Measurements from ENCODE around the gene RPP14.
"Not testable (repeated sequence)": the region's sequence is repeated elsewhere in the genome, so short reads cannot be mapped to it uniquely, and the experiment has no call there.

The RPP14 gene

DNA sequence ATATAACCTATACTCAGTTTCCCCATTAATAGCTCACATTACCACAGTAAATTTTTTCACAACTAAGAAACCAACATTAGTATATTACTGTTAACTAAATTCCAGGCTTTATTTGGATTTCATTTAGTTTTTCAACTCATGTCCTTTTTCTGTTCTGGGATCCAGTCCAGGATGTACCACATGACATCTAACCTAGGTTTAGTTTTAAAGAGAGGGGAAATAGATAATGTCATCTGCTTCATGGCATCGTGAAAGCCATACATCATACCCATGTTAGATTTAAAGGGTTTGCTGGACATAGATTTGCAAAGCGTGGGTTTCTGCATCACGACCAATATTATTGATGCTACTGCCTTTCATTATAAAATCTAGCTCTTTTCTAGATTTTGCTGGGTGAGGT, 33.2 kb upstream of the RPP14 start:
- Histone ChIP-seq H3K9ac (ENCODE audit: low read length) (no peak overlapping the region), H3K9me3 (ENCODE audit: low read length) (no peaks in the 10 kb centered on the region), H3K27me3 (ENCODE audit: control insufficient read depth in 1 of 2, insufficient read depth in 2 of 2, low read length in 2 of 2) (no peaks in the 10 kb centered on the region), H3K4me3 (ENCODE audit: low read depth in 1 of 2, low read length in 2 of 2) (no peak overlapping the region), H3K36me3 (ENCODE audit: insufficient read depth, low read length) (peaks cover 8% of the 10 kb centered on the region), H3K27ac (ENCODE audit: low read depth, low read length) (no peak overlapping the region), H3K4me1 (ENCODE audit: insufficient read depth, low read length) (peaks cover 5% of the 10 kb centered on the region)

DNA sequence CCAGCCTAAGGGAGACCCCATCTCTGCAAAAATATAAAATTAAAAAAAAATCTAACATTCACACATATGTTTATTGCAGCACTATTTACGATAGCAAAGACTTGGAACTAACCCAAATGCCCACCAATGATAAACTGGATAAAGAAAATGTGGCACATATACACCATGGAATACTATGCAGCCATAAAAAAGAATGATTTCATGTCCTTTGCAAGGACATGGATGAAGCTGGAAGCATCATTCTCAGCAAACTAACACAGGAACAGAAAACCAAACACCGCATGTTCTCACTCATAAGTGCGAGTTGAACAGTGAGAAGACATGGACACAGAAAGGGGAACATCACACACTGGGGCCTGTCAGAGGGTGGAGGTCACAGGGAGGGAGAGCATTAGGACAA, 32.7 kb upstream of the RPP14 start:
- not testable (repeated sequence) for H3K9me3 ChIP-seq (ENCODE audit: low read length); H3K4me3 ChIP-seq (ENCODE audit: low read depth in 1 of 2, low read length in 2 of 2); H3K9ac ChIP-seq (ENCODE audit: low read length); H3K4me1 ChIP-seq (ENCODE audit: insufficient read depth, low read length); H3K27ac ChIP-seq (ENCODE audit: low read depth, low read length); H3K36me3 ChIP-seq (ENCODE audit: insufficient read depth, low read length); H3K27me3 ChIP-seq (ENCODE audit: control insufficient read depth in 1 of 2, insufficient read depth in 2 of 2, low read length in 2 of 2)

DNA sequence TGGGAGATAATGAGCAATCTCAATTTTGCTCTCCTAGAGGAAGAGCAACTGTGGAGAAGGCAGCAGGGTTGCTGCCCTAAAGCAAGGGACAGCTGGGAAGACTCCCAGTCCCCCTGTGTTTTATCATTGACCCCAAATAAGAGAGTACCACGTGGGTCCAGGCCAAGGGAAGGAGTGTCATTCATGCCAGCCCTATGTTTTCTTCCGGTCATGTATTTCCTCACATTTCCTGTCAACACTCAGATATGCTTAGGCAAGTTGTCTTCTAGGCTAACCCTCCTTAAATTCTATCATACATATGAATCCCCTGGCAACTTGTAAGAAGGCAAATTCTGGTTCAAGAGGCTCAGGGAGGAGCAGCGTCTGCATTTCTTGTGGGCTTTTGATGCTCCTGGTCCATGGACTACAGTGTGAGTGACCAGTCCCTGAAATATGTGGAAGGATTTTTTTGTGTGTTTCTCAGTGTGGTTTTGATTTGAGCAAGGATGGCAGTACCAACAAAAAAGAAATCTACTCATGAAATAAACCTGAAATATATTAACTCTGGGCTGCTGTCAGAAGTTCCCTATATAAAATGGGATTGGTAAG, 31.9 kb upstream of the RPP14 start:
- H3K9ac ChIP-seq (ENCODE audit: low read length): no peak overlapping the region
- no peaks in the 10 kb centered on the region for H3K9me3 ChIP-seq (ENCODE audit: low read length)
- no peaks in the 10 kb centered on the region for H3K36me3 ChIP-seq (ENCODE audit: insufficient read depth, low read length)
- H3K27me3 ChIP-seq (ENCODE audit: control insufficient read depth in 1 of 2, insufficient read depth in 2 of 2, low read length in 2 of 2): no peaks in the 10 kb centered on the region
- H3K27ac ChIP-seq (ENCODE audit: low read depth, low read length): no peak overlapping the region
- H3K4me3 ChIP-seq (ENCODE audit: low read depth in 1 of 2, low read length in 2 of 2): no peak overlapping the region
- H3K4me1 ChIP-seq (ENCODE audit: insufficient read depth, low read length): peaks cover 5% of the 10 kb centered on the region

DNA sequence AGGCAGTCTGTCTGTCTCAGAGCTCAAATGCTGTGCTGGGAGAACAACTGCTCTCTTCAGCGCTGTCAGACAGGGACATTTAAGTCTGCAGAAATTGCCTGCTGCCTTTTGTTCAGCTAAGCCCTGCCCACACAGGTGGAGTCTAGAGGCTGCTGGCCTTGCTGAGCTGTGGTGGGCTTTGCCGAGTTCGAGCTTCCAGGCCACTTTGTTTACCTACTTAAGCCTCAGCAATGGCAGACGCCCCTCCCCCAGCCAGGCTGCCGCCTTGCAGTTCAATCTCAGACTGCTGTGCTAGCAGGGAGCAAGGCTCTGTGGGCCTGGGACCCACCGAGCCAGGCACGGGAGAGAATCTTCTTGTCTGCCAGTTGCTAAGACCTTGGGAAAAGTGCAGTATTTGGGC, 25.0 kb upstream of the RPP14 start:
- Histone ChIP-seq H3K4me1 (ENCODE audit: insufficient read depth, low read length) (no peaks in the 10 kb centered on the region), H3K27ac (ENCODE audit: low read depth, low read length) (no peak overlapping the region), H3K9ac (ENCODE audit: low read length) (no peak overlapping the region), H3K9me3 (ENCODE audit: low read length) (no peaks in the 10 kb centered on the region), H3K36me3 (ENCODE audit: insufficient read depth, low read length) (peaks cover 13% of the 10 kb centered on the region), H3K4me3 (ENCODE audit: low read depth in 1 of 2, low read length in 2 of 2) (no peak overlapping the region), H3K27me3 (ENCODE audit: control insufficient read depth in 1 of 2, insufficient read depth in 2 of 2, low read length in 2 of 2) (no peaks in the 10 kb centered on the region)

DNA sequence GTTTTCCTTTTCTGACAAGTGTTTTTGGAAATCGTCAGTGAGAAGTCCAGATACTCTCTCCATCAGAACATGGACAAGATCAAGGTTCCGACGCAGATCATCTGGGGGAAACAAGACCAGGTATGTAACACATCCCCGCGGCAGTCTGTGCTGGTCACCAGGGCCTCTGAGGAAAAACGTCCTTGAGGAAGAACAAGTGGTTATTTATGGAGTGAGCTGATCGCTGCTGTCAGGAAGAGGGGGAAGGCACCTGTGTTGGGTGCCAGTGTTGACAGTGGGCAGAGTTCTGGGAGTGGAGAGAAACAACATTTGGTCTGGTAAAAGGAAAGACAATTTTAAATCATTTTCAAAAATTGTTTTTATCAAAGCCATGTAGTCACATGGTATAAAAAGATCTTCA, 20.7 kb upstream of the RPP14 start:
- no peak overlapping the region for H3K27ac ChIP-seq (ENCODE audit: low read depth, low read length)
- peaks cover 24% of the 10 kb centered on the region for H3K36me3 ChIP-seq (ENCODE audit: insufficient read depth, low read length)

DNA sequence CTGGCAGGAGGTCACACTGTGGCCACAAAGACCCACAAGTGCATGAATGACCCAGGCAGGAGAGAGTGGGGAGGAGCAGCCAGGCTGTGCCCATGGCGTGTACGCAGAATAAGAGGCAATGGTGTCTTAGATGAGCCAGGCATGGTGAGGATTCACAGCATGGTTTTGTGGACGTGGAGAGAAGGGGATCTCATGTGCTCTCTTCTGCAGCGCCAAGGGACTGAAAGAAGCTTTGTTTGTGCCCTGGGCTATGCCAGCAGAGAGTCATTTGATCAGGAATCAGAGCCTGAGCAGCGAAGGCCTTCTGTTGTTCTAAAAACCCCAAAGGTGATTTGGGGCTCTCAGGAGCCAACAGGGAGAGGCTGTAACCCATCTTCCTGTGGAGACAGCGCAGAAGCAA, 18.7 kb upstream of the RPP14 start:
- H3K36me3 ChIP-seq (ENCODE audit: insufficient read depth, low read length): peaks cover 24% of the 10 kb centered on the region
- no peaks in the 10 kb centered on the region for H3K9me3 ChIP-seq (ENCODE audit: low read length)
- no peak overlapping the region for H3K9ac ChIP-seq (ENCODE audit: low read length)
- no peak overlapping the region for H3K4me3 ChIP-seq (ENCODE audit: low read depth in 1 of 2, low read length in 2 of 2)
- no peaks in the 10 kb centered on the region for H3K4me1 ChIP-seq (ENCODE audit: insufficient read depth, low read length)
- no peaks in the 10 kb centered on the region for H3K27me3 ChIP-seq (ENCODE audit: control insufficient read depth in 1 of 2, insufficient read depth in 2 of 2, low read length in 2 of 2)
- no peak overlapping the region for H3K27ac ChIP-seq (ENCODE audit: low read depth, low read length)

More for the DNA sequence above, 20.7 kb upstream of the RPP14 start:
- Histone ChIP-seq H3K4me1 (ENCODE audit: insufficient read depth, low read length) (no peaks in the 10 kb centered on the region), H3K4me3 (ENCODE audit: low read depth in 1 of 2, low read length in 2 of 2) (no peak overlapping the region), H3K9ac (ENCODE audit: low read length) (no peak overlapping the region), H3K27me3 (ENCODE audit: control insufficient read depth in 1 of 2, insufficient read depth in 2 of 2, low read length in 2 of 2) (no peaks in the 10 kb centered on the region), H3K9me3 (ENCODE audit: low read length) (no peaks in the 10 kb centered on the region)

DNA sequence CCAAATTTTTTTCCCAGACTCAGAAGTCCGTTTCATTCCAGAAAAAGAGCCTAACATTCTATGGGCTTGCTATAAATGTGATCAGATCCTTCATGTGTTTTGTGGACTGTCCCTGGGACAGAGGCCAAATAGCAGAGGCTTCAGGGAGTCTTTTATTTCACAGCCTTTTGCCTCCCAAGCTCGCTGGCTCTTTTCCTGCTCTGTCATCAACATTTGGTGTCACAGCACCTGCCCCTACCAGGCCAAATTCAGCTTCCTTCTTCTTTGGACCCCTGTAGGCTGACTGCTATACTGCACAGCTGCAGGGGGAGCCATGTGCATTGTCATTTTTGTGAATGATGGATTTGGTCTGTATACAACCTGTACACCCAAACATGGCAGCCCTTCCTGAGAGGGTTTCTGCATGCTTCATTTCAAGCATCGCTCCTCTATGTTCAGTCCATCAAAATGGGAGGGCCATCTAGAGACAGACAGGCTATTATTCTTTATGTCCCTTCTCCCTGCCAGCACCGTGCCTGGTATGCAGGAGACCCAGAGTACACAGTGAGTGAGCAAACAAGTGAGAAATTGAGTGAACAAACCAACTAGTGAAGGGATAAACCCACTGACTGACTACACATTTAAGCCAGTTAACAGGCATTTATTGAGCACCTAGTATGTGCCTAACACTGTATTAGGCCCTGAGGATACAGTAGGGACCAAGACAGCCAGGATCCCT, 17.9 kb upstream of the RPP14 start:
- no peaks in the 10 kb centered on the region for H3K27me3 ChIP-seq (ENCODE audit: control insufficient read depth in 1 of 2, insufficient read depth in 2 of 2, low read length in 2 of 2)
- peaks cover 21% of the 10 kb centered on the region for H3K36me3 ChIP-seq (ENCODE audit: insufficient read depth, low read length)
- H3K4me1 ChIP-seq (ENCODE audit: insufficient read depth, low read length): no peaks in the 10 kb centered on the region
- H3K9me3 ChIP-seq (ENCODE audit: low read length): no peaks in the 10 kb centered on the region
- H3K27ac ChIP-seq (ENCODE audit: low read depth, low read length): no peak overlapping the region
- no peak overlapping the region for H3K9ac ChIP-seq (ENCODE audit: low read length)
- no peak overlapping the region for H3K4me3 ChIP-seq (ENCODE audit: low read depth in 1 of 2, low read length in 2 of 2)

DNA sequence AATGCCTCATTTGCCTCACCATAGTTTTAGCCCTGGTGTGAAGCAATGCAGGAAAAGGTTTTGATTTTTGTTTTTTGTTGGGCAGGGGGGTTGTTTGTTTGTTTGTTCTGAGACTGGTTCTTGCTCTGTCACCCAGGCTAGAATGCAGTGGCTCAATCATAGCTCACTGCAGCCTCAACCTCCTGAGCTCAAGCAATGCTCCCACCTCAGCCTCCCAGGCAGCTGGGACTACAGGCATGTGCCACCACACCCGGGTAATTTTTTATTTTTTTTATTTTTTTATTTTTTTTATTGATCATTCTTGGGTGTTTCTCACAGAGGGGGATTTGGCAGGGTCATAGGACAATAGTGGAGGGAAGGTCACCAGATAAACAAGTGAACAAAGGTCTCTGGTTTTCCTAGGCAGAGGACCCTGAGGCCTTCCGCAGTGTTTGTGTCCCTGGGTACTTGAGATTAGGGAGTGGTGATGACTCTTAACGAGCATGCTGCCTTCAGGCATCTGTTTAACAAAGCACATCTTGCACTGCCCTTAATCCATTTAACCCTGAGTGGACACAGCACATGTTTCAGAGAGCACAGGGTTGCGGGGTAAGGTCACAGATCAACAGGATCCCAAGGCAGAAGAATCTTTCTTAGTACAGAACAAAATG, 17.0 kb upstream of the RPP14 start:
- not testable (repeated sequence) for H3K27ac ChIP-seq (ENCODE audit: low read depth, low read length); H3K27me3 ChIP-seq (ENCODE audit: control insufficient read depth in 1 of 2, insufficient read depth in 2 of 2, low read length in 2 of 2); H3K4me1 ChIP-seq (ENCODE audit: insufficient read depth, low read length); H3K9me3 ChIP-seq (ENCODE audit: low read length); H3K4me3 ChIP-seq (ENCODE audit: low read depth in 1 of 2, low read length in 2 of 2); H3K9ac ChIP-seq (ENCODE audit: low read length)
- H3K36me3 ChIP-seq (ENCODE audit: insufficient read depth, low read length): peaks cover 17% of the 10 kb centered on the region

DNA sequence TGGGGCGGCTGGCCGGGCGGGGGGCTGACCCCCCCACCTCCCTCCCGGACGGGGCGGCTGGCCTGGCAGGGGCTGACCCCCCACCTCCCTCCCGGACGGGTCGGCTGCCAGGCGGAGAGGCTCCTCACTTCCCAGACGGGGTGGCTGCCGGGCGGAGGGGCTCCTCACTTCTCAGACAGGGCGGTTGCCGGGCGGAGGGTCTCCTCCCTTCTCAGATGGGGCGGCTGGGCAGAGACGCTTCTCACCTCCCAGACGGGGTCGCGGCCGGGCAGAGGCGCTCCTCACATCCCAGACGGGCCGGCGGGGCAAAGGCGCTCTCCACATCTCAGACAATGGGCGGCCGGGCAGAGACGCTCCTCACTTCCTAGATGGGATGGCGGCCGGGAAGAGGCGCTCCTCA, 15.6 kb upstream of the RPP14 start:
- H3K4me1 ChIP-seq (ENCODE audit: insufficient read depth, low read length); H3K27me3 ChIP-seq (ENCODE audit: control insufficient read depth in 1 of 2, insufficient read depth in 2 of 2, low read length in 2 of 2); H3K4me3 ChIP-seq (ENCODE audit: low read depth in 1 of 2, low read length in 2 of 2); H3K9me3 ChIP-seq (ENCODE audit: low read length); H3K9ac ChIP-seq (ENCODE audit: low read length); H3K27ac ChIP-seq (ENCODE audit: low read depth, low read length): not testable (repeated sequence)
- peaks cover 12% of the 10 kb centered on the region for H3K36me3 ChIP-seq (ENCODE audit: insufficient read depth, low read length)

DNA sequence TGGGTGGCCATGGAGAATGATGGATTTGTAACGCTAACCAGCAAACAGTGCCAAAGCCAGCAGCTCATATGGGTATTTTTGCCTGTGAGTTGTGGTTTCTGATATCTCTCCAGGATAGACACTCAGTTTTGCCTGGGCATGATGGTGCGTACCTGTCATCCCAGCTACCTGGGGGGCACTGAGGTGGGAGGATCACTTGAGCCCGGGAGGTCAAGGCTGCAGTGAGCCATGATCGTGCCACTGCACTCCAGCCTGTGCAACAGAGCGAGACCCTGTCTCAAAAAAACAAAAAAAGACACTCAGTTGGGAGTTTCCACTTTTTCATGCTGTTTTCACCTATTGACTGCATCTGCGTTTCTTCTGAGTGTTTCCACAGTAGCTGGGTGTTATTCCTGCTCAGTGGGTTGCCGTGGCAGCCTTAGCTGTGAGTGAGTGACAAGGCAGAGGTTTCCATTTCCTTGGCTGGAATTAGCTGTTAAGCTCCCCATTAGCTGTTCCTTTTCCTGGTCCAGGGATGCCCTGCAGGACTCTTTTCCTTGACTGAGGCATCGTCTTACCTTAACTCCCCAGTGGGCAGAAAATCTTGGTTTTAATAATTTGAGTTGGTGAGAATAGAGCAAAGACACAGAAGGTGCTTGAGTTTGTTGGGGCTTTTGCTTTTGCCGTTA, 14.2 kb upstream of the RPP14 start:
- Histone ChIP-seq H3K36me3 (ENCODE audit: insufficient read depth, low read length) (peaks cover 7% of the 10 kb centered on the region), H3K27ac (ENCODE audit: low read depth, low read length) (no peak overlapping the region), H3K4me1 (ENCODE audit: insufficient read depth, low read length) (no peaks in the 10 kb centered on the region), H3K9ac (ENCODE audit: low read length) (no peak overlapping the region), H3K4me3 (ENCODE audit: low read depth in 1 of 2, low read length in 2 of 2) (no peak overlapping the region), H3K9me3 (ENCODE audit: low read length) (no peaks in the 10 kb centered on the region), H3K27me3 (ENCODE audit: control insufficient read depth in 1 of 2, insufficient read depth in 2 of 2, low read length in 2 of 2) (no peaks in the 10 kb centered on the region)

DNA sequence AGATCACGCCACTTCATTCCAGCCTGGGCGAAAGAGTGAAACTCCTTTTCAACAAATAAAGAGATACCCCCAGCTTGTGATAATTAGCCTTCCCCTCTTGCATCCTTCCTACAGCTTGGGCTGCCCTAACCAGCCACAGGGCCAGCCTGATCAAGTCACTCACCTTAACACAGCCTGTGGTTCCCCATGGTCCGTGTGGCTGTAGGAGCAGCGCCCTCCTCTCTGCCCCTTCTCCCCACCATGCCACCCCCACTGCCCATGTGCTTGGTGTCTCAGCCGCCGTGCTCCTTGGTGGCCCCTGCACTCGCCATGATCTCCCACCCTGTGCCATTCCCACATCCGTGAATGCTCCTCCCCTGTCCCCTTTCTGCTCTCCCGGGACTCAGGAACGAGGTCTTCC, 13.2 kb upstream of the RPP14 start:
- Histone ChIP-seq H3K9ac (ENCODE audit: low read length) (no peak overlapping the region), H3K4me1 (ENCODE audit: insufficient read depth, low read length) (no peaks in the 10 kb centered on the region), H3K27ac (ENCODE audit: low read depth, low read length) (no peak overlapping the region), H3K36me3 (ENCODE audit: insufficient read depth, low read length) (no peaks in the 10 kb centered on the region), H3K27me3 (ENCODE audit: control insufficient read depth in 1 of 2, insufficient read depth in 2 of 2, low read length in 2 of 2) (no peaks in the 10 kb centered on the region), H3K9me3 (ENCODE audit: low read length) (no peaks in the 10 kb centered on the region), H3K4me3 (ENCODE audit: low read depth in 1 of 2, low read length in 2 of 2) (no peak overlapping the region)

All from muscle layer of colon (tissue), 2 donors.